Suprapubic skin (tissue), 4 donors: ENCODE results near the gene SLC2A9. TPM values are rescaled to one million over a fixed set of nuclear protein-coding genes. Genes with fewer than 3 reads are reported as not detected.
A peak's percentile ranks its signal among the peaks of the same experiment; 100 is the strongest.

Source experiments
- DNase-seq, 2 donors: peaks; one replicate each; pipeline ENCODE4 v3.0.0-alpha.2; 2019; ENCODE audit warnings: low spot score in 2 of 2
- H3K27ac ChIP-seq: fragments of 200-600 bp; sonication (generic); one replicate; pipeline ENCODE4 v1.5.1; 2019
- H3K27me3 ChIP-seq: fragments of 200-600 bp; sonication (generic); one replicate; pipeline ENCODE4 v1.5.1; 2019
- H3K36me3 ChIP-seq: fragments of 200-600 bp; sonication (generic); one replicate; pipeline ENCODE4 v1.5.1; 2019
- H3K4me1 ChIP-seq: fragments of 200-600 bp; sonication (generic); one replicate; pipeline ENCODE4 v1.5.1; 2019
- H3K4me3 ChIP-seq: fragments of 200-600 bp; sonication (generic); one replicate; pipeline ENCODE4 v1.5.1; 2019; ENCODE audit warnings: mild to moderate bottlenecking
- H3K9me3 ChIP-seq: fragments of 200-600 bp; sonication (generic); one replicate; pipeline ENCODE4 v1.5.1; 2019
- EP300 ChIP-seq: sonication (generic); formaldehyde crosslinking; IDR thresholded peaks from one replicate; pipeline ENCODE4 v1.6.1; 2017; ENCODE audit warnings: antibody characterized with exemption
- POLR2A ChIP-seq, 2 donors: fragments of 450-650 bp; IDR thresholded peaks; one replicate each; pipeline ENCODE4 v1.6.1; 2017; ENCODE audit warnings: antibody characterized with exemption in 2 of 2, mild to moderate bottlenecking in 2 of 2, moderate library complexity in 2 of 2
- POLR2AphosphoS5 ChIP-seq, 3 donors: sonication (generic); formaldehyde crosslinking; IDR thresholded peaks; one replicate each; pipeline ENCODE4 v1.6.1; 2017; ENCODE audit warnings: antibody characterized with exemption in 3 of 3
- WGBS: methylation state at CpG from one replicate; pipeline ENCODE4 v1.1.5; 2018; 5-methylcytosine and 5-hydroxymethylcytosine counted together
- total RNA-seq, 4 donors: library from RNA; depleted of rRNA; stranded (reverse); fragments of >200 nt; gene quantifications; one replicate each; pipeline ENCODE4 v1.1.0, GENCODE V29; 2016
- TF ChIP-seq, protein P1 (sequence below), 2 donors: fragments of 200-600 bp in 1 of 2; fragments of 450-650 bp in 1 of 2; sonication (generic) in 1 of 2; IDR thresholded peaks; one replicate each; pipeline ENCODE4 v1.5.1; 2016 to 2019; ENCODE audit warnings: antibody characterized with exemption in 2 of 2, mild to moderate bottlenecking in 1 of 2, moderate library complexity in 1 of 2

SLC2A9 gene
- total RNA-seq, 4 donors from 2014 or later = 3.5 to 9.2 (median 8.1) TPM

- Histone ChIP-seq H3K9me3 (no peaks in the 10 kb centered on the region), H3K4me3 (no peak overlapping the region), H3K4me1 (no peaks in the 10 kb centered on the region), H3K27ac (no peak overlapping the region), H3K27me3 (no peaks in the 10 kb centered on the region), H3K36me3 (no peaks in the 10 kb centered on the region)
- peak in 1 of 2 donors; percentile 24 for DNase-seq
- TF ChIP-seq EP300 = no peak
- TF ChIP-seq POLR2A (IDR thresholded peaks at IDR 0.05) = no peak
- no peak for TF ChIP-seq POLR2AphosphoS5 (IDR thresholded peaks at IDR 0.05)
- TF ChIP-seq, protein P1, sequence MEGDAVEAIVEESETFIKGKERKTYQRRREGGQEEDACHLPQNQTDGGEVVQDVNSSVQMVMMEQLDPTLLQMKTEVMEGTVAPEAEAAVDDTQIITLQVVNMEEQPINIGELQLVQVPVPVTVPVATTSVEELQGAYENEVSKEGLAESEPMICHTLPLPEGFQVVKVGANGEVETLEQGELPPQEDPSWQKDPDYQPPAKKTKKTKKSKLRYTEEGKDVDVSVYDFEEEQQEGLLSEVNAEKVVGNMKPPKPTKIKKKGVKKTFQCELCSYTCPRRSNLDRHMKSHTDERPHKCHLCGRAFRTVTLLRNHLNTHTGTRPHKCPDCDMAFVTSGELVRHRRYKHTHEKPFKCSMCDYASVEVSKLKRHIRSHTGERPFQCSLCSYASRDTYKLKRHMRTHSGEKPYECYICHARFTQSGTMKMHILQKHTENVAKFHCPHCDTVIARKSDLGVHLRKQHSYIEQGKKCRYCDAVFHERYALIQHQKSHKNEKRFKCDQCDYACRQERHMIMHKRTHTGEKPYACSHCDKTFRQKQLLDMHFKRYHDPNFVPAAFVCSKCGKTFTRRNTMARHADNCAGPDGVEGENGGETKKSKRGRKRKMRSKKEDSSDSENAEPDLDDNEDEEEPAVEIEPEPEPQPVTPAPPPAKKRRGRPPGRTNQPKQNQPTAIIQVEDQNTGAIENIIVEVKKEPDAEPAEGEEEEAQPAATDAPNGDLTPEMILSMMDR (IDR thresholded peaks at IDR 0.05) = no peak
- 85% methylated on average over 5 of the region's 5 CpGs for WGBS
Measured at GRCh38 chr4:9938933-9939332, 82.4 kb downstream of the SLC2A9 start.

GRCh38 chr4:9937078-9937477 lies 84.2 kb downstream of the SLC2A9 start:
- H3K27ac ChIP-seq = no peak overlapping the region
- H3K9me3 ChIP-seq = no peaks in the 10 kb centered on the region
- peak in 1 of 2 donors; percentile 9 for DNase-seq
- no peaks in the 10 kb centered on the region for H3K36me3 ChIP-seq
- TF ChIP-seq POLR2AphosphoS5 (IDR thresholded peaks at IDR 0.05) (no peak), EP300 (no peak), POLR2A (IDR thresholded peaks at IDR 0.05) (no peak)
- TF ChIP-seq, protein P1 (IDR thresholded peaks at IDR 0.05) = no peak
- no peaks in the 10 kb centered on the region for H3K27me3 ChIP-seq
- 77% methylated on average over 6 of the region's 6 CpGs for WGBS
- no peaks in the 10 kb centered on the region for H3K4me1 ChIP-seq
- H3K4me3 ChIP-seq = no peak overlapping the region

GRCh38 chr4:9936129-9936644 lies 85.1 kb downstream of the SLC2A9 start:
- no peaks in the 10 kb centered on the region for H3K27me3 ChIP-seq
- H3K4me1 ChIP-seq = no peaks in the 10 kb centered on the region
- TF ChIP-seq EP300 (no peak), POLR2AphosphoS5 (IDR thresholded peaks at IDR 0.05) (no peak), POLR2A (IDR thresholded peaks at IDR 0.05) (no peak)
- TF ChIP-seq, protein P1 (IDR thresholded peaks at IDR 0.05) = no peak
- DNase-seq = no peak
- no peaks in the 10 kb centered on the region for H3K9me3 ChIP-seq
- no peaks in the 10 kb centered on the region for H3K36me3 ChIP-seq
- 80% methylated on average over 5 of the region's 5 CpGs for WGBS
- no peak overlapping the region for H3K4me3 ChIP-seq
- H3K27ac ChIP-seq = no peak overlapping the region

DNA sequence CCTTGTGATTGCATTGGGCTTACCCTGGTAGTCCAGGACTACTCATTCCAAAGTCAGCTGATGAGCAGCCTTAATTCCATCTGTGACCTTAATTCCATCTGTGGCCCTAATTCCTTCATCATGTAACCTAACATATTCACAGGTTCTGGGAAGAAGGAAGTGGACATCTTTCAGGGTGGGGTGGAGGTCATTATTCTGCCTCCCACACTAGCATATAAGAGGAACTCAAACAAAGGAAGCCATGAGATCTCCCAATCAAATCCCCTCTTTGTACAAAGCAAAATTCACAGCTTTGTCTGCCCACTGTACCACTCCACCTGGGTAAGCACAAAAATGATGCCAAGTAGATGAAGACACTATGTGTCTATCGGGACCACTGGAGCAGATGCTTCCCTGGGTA lies 87.3 kb downstream of the SLC2A9 start:
- Histone ChIP-seq H3K4me1 (no peaks in the 10 kb centered on the region), H3K4me3 (no peak overlapping the region), H3K9me3 (no peaks in the 10 kb centered on the region), H3K36me3 (no peaks in the 10 kb centered on the region), H3K27me3 (no peaks in the 10 kb centered on the region), H3K27ac (no peak overlapping the region)
- TF ChIP-seq EP300 (no peak), POLR2AphosphoS5 (IDR thresholded peaks at IDR 0.05) (no peak), POLR2A (IDR thresholded peaks at IDR 0.05) (no peak)
- TF ChIP-seq, protein P1 (IDR thresholded peaks at IDR 0.05) = no peak
- DNase-seq = no peak
- 100% methylated on average over 1 of the region's 1 CpG for WGBS

DNA sequence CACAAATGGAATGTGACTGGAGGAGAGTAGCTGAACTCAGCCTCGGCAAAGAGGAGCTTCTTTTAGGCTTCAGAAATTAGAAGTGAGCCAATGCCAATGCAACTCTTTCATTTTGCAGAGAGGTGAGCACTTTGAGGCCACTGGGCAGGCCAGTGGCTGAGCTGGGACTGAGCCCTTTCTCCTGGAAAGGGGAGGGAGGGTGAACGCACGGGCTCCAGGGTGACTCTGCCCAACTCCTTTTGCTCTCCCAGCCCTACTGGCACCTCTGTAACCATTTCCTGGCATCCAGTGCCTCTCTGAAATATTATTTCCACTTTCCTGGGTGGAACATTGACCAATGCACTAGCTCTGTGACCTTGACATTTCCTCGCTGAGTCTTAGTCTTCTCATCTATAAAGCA lies 88.1 kb downstream of the SLC2A9 start:
- H3K36me3 ChIP-seq = no peaks in the 10 kb centered on the region
- no peak overlapping the region for H3K4me3 ChIP-seq
- no peak for DNase-seq
- TF ChIP-seq POLR2A (IDR thresholded peaks at IDR 0.05) = no peak
- TF ChIP-seq, protein P1 (IDR thresholded peaks at IDR 0.05) = no peak
- TF ChIP-seq EP300 = no peak
- no peak for TF ChIP-seq POLR2AphosphoS5 (IDR thresholded peaks at IDR 0.05)
- no peaks in the 10 kb centered on the region for H3K4me1 ChIP-seq
- H3K9me3 ChIP-seq = no peaks in the 10 kb centered on the region
- 87% methylated on average over 4 of the region's 4 CpGs for WGBS
- H3K27ac ChIP-seq = no peak overlapping the region
- no peaks in the 10 kb centered on the region for H3K27me3 ChIP-seq
